Esophagus squamous epithelium (tissue), 5 donors: ENCODE data around the gene HAPLN3. TPM values are rescaled to one million over a fixed set of nuclear protein-coding genes. Genes with fewer than 3 reads are reported as not detected.

Experiments used
- DNase-seq: peaks from one replicate; lab custom pipeline; 2025; lab: John Stamatoyannopoulos, UW
- H3K27ac ChIP-seq, 4 donors: fragments of 200-600 bp; sonication (generic); one replicate each; pipeline ENCODE4 v1.5.1; 2016 to 2019; ENCODE audit warnings: mild to moderate bottlenecking in 1 of 4
- H3K27me3 ChIP-seq, 4 donors: fragments of 200-600 bp; sonication (generic); 1 replicate in 3 of 4; 2 replicates in 1 of 4; pipeline versions ENCODE4 v1.5.1 to v1.6.0; 2017 to 2021; ENCODE audit warnings: antibody characterized with exemption in 1 of 4
- H3K36me3 ChIP-seq, 3 donors: fragments of 200-600 bp; sonication (generic); one replicate each; pipeline ENCODE4 v1.5.1; 2016 to 2019
- H3K4me1 ChIP-seq, 3 donors: fragments of 200-600 bp; sonication (generic); one replicate each; pipeline ENCODE4 v1.5.1; 2017 to 2019
- H3K4me3 ChIP-seq, 4 donors: fragments of 200-600 bp; sonication (generic); 1 replicate in 3 of 4; 2 replicates in 1 of 4; pipeline ENCODE4 v1.5.1; 2016 to 2019; ENCODE audit warnings: mild to moderate bottlenecking in 2 of 4, moderate library complexity in 1 of 4
- H3K9me3 ChIP-seq, 3 donors: fragments of 200-600 bp; sonication (generic); one replicate each; pipeline ENCODE4 v1.5.1; 2016 to 2019
- CTCF ChIP-seq, 6 experiments: fragments of 450-650 bp in 4 of 6; fragments of 200-600 bp in 2 of 6; sonication (generic) in 2 of 6; IDR thresholded peaks; one replicate each; pipeline ENCODE4 v1.5.1; 2016 to 2019; ENCODE audit warnings: antibody characterized with exemption in 6 of 6, mild to moderate bottlenecking in 4 of 6, moderate library complexity in 4 of 6
- POLR2A ChIP-seq, 4 donors: fragments of 450-650 bp; IDR thresholded peaks; one replicate each; pipeline ENCODE4 v1.6.1; 2017; ENCODE audit warnings: antibody characterized with exemption in 4 of 4, mild to moderate bottlenecking in 4 of 4, moderate library complexity in 3 of 4
- WGBS, 2 donors: methylation state at CpG; one replicate each; pipeline ENCODE4 v1.1.5; 2018; 5-methylcytosine and 5-hydroxymethylcytosine counted together
- intact Hi-C: fragments of 100-400 bp; cut with DNase I; formaldehyde crosslinking; loops from one replicate; pipeline ENCODE4 v1.15.0; 2022
- total RNA-seq, 4 donors: library from RNA; depleted of rRNA; stranded (reverse); fragments of >200 nt; gene quantifications; one replicate each; pipeline ENCODE4 v1.1.0, GENCODE V29; 2016
- donor health status: DM: yes; HTN: yes; CAD: no.

Gene HAPLN3
- total RNA-seq, 4 donors from 2014 or later, result 3.1 to 9.4 (median 7.8) TPM

GRCh38 chr15:88848203-88848602, 47.1 kb downstream of the HAPLN3 start:
- DNase-seq, result no peak
- TF ChIP-seq POLR2A (IDR thresholded peaks at IDR 0.05), result no peak
- no peak for TF ChIP-seq CTCF (IDR thresholded peaks at IDR 0.05)
- no peak overlapping the region for H3K4me3 ChIP-seq
- H3K36me3 ChIP-seq, result no peaks in the 10 kb centered on the region
- intact Hi-C loops, result no loop called here
- no peaks in the 10 kb centered on the region for H3K9me3 ChIP-seq
- H3K27ac ChIP-seq, result no peak overlapping the region
- H3K27me3 ChIP-seq, result peaks cover 0 to 23% (median 0%) of the 10 kb centered on the region in 4 donors
- H3K4me1 ChIP-seq, result no peaks in the 10 kb centered on the region
- 76% methylated on average over 3 of the region's 3 CpGs for WGBS, 2 donors

- H3K9me3 ChIP-seq, result no peaks in the 10 kb centered on the region
- H3K27me3 ChIP-seq, result peaks cover 0 to 15% (median 0%) of the 10 kb centered on the region in 4 donors
- no peaks in the 10 kb centered on the region for H3K36me3 ChIP-seq
- H3K27ac ChIP-seq, result no peak overlapping the region
- 78 to 89% methylated on average over 11 to 14 of the region's 20 CpGs for WGBS, 2 donors
- DNase-seq, result no peak
- H3K4me3 ChIP-seq, result no peak overlapping the region
- H3K4me1 ChIP-seq, result no peaks in the 10 kb centered on the region
- intact Hi-C loops, result no loop called here
- no peak for TF ChIP-seq POLR2A (IDR thresholded peaks at IDR 0.05)
- no peak for TF ChIP-seq CTCF (IDR thresholded peaks at IDR 0.05)
These were observed 48.2 kb downstream of the HAPLN3 start for GRCh38 chr15:88847144-88847543.

GRCh38 chr15:88845616-88846015, 49.7 kb downstream of the HAPLN3 start:
- peaks cover 0 to 7% (median 0%) of the 10 kb centered on the region in 4 donors for H3K27me3 ChIP-seq
- H3K4me1 ChIP-seq, result no peaks in the 10 kb centered on the region
- H3K36me3 ChIP-seq, result no peaks in the 10 kb centered on the region
- intact Hi-C loops, result no loop called here
- H3K9me3 ChIP-seq, result no peaks in the 10 kb centered on the region
- 80 to 92% methylated on average over 1 to 9 of the region's 15 CpGs for WGBS, 2 donors
- no peak for DNase-seq
- no peak overlapping the region for H3K4me3 ChIP-seq
- H3K27ac ChIP-seq, result no peak overlapping the region
- no peak for TF ChIP-seq POLR2A (IDR thresholded peaks at IDR 0.05)
- TF ChIP-seq CTCF (IDR thresholded peaks at IDR 0.05), result no peak

GRCh38 chr15:88844749-88845386, 50.5 kb downstream of the HAPLN3 start:
- Histone ChIP-seq H3K27ac (no peak overlapping the region), H3K27me3 (peaks cover 0 to 7% (median 0%) of the 10 kb centered on the region in 4 donors), H3K36me3 (no peaks in the 10 kb centered on the region), H3K4me1 (no peaks in the 10 kb centered on the region), H3K4me3 (no peak overlapping the region), H3K9me3 (no peaks in the 10 kb centered on the region)
- TF ChIP-seq CTCF (IDR thresholded peaks at IDR 0.05) (no peak), POLR2A (IDR thresholded peaks at IDR 0.05) (no peak)
- intact Hi-C loops, result no loop called here
- WGBS, 2 donors, result 30 to 43% methylated on average over 2 to 5 of the region's 5 CpGs
- DNase-seq, result no peak

- WGBS, 2 donors, result 88 to 94% methylated on average over 5 to 7 of the region's 21 CpGs
- Histone ChIP-seq H3K27me3 (peaks cover 0 to 7% (median 0%) of the 10 kb centered on the region in 4 donors), H3K9me3 (no peaks in the 10 kb centered on the region), H3K36me3 (no peaks in the 10 kb centered on the region), H3K4me3 (no peak overlapping the region), H3K27ac (no peak overlapping the region), H3K4me1 (no peaks in the 10 kb centered on the region)
- DNase-seq, result no peak
- no peak for TF ChIP-seq POLR2A (IDR thresholded peaks at IDR 0.05)
- TF ChIP-seq CTCF (IDR thresholded peaks at IDR 0.05), result no peak
- intact Hi-C loops, result no loop called here
These were observed 52.0 kb downstream of the HAPLN3 start for GRCh38 chr15:88843334-88843733.
